Activated CD8-positive, alpha-beta memory T cell treated with anti-CD3 and anti-CD28 coated beads, Interleukin-2, amount 50 U/mL, for 24 hours (primary cell): Measurements from ENCODE around the gene NLK.
A peak's percentile ranks its signal among the peaks of the same experiment; 100 is the strongest.

Experiments used
- DNase-seq: peaks from one replicate; pipeline ENCODE4 v3.0.0-alpha.2; 2020; ENCODE audit errors: extremely low read depth

The NLK gene

DNA sequence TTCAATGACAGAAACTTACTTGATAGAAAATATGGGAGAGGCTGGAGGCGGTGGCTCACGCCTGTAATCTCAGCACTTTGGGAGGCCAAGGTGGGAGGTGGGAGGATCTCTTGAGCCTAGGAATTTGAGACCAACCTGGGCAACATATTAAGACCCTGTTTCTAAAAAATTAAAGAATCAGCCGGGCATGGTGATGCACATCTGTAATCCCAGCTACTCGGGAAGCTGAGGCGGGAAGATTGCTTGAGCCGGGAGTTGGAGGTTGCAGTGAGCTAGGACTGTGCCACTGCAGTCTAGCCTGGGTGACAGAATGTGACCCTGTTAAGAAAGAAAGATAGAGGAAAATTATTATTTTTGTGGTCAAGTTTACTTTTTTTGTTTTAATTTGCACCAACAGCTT, 2.1 kb upstream of the NLK start:
- DNase-seq: no peak

DNA sequence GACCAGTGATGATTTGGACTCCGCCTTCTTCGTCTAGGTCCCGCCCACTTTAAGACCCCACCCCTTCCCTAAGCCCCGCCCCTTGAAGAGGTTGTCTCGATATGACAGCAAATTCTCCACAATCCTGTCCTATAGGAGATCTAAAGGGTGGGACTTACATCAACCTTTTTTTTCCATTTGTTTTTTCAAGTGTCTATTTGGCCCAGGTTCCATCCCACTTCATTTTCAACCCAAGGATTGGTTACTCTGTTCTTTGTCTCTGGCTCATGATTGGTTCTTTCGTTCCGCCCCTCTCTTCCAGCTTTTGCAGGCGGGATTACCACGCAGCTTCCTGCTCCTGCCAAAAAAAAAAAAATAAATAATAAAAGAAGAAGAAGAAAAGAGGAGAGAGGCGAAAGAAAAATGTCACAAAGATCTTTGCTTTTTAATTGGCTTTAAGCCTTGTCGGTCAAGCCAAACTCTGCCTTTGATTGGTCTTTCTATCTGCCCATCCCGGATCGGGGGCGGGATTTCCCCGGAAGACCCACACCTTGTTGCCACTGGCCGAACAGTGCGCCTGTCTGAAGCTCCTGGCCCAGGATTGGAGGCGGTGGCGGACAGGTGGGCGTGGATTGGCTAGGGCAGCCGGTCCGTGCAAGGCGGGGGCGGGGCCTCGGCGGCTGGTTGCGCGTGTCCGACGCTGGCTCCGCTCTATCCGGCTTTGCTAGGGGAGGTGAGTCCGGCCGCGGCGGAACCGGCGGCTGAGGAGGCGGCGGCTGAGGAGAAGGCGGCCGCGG, 1.2 kb upstream of the NLK start:
- peak; percentile 98 for DNase-seq

DNA sequence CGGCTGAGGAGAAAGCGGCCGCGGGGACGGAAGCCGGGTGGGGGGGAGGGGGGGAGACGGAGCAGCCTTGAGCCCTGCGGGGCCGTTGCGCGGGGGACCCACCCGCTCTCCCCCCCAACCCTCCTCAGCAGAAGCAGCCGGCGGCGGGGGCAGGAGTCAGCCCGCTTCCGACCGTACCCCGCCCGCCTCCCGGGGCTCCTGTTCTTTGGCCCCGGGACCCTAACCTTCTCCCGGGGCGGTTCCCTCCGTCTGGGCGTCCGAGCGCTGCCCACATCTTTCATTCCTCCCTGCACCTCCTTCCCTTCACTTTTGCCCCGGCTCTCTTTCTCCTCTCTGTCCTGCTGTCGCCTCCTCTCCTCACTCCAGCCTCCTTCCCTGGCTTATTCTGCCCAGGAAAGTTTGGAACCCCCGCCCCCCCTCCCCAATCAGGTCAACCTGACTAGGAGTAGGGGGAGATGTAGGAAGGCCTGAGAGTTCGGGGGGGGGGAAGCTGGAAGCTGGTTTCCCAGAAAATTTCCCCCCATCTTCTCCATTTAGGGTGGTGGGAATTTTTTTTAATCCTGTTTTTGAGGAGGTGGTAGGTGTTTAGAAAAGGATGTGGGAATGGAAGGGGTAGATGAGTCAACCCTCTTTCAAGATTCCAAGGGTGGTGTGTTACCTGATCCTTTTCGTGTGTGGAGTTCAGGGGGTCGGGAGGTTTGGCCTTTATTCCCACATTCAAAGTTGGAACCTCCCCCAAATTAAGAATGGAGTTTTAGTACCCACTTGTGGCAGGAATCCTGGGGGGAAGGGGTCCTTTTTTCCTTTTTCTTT, 427 bp upstream of the NLK start:
- DNase-seq: no peak

DNA sequence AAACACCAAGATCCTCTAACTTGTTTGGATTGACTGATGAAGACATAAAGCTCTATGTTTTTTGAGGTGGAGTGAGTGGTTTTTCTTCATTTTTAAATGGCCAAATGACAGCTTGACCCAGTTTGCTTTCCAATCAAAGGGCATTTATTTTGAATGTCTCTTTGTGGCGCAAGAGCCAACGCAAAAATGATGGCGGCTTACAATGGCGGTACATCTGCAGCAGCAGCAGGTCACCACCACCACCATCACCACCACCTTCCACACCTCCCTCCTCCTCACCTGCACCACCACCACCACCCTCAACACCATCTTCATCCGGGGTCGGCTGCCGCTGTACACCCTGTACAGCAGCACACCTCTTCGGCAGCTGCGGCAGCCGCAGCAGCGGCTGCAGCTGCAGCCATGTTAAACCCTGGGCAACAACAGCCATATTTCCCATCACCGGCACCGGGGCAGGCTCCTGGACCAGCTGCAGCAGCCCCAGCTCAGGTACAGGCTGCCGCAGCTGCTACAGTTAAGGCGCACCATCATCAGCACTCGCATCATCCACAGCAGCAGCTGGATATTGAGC, 329 bp downstream of the NLK start:
- no peak for DNase-seq

DNA sequence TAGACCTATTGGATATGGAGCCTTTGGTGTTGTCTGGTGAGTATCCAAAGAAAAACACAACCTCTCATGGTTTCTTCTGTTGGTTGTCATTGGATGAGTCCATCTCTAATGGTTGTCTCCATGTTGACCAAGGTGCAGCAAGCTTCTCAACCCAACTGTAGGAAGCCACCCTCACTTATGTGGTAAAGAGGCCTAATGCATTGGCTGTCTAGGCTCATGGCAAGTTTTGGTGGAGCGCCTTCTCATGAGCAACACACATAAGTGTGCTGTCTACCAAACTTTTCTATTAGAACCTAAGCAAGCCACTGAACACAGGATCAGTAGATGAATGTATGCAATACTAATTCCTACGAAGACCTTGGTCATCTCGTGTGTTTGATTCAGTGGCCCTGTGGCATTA, 819 bp downstream of the NLK start:
- no peak for DNase-seq

DNA sequence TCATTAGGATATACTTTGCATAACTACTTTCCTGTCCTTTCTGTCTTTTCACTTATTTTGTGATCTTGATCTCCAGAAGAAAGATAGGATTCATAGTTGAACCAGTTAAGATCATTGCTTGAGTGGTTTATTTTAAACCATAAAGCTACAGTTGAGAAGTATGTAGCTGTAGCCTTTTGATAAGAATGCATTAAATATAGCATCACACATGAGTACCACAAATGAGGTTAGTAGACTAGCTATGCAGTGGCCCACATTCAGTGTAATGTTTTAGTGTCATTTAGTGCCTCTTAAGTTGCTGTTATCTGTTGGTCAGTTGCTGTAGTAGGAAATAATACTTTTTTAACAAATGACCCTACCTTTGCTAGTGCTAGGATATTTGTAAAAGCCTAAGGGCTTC, 1.3 kb downstream of the NLK start:
- DNase-seq: no peak

DNA sequence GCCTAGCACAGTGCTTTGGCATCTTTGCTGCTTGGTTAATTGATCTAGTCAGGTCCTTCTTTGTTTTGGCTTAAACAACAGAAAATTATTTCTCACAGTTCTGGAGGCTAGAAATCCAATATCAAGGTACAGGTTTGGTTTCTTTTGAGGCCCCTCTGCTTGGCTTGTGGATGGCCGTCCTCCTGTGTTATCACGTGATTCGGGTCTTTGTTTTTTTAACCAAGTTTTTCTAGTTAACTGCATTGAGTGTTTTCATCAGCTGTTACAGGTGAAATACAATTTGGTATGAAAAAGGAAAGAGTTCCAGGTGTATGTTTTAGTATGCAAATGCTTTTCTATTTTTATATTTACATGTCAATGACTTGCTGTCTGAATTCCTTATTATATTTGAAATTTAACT, 2.8 kb downstream of the NLK start:
- no peak for DNase-seq

DNA sequence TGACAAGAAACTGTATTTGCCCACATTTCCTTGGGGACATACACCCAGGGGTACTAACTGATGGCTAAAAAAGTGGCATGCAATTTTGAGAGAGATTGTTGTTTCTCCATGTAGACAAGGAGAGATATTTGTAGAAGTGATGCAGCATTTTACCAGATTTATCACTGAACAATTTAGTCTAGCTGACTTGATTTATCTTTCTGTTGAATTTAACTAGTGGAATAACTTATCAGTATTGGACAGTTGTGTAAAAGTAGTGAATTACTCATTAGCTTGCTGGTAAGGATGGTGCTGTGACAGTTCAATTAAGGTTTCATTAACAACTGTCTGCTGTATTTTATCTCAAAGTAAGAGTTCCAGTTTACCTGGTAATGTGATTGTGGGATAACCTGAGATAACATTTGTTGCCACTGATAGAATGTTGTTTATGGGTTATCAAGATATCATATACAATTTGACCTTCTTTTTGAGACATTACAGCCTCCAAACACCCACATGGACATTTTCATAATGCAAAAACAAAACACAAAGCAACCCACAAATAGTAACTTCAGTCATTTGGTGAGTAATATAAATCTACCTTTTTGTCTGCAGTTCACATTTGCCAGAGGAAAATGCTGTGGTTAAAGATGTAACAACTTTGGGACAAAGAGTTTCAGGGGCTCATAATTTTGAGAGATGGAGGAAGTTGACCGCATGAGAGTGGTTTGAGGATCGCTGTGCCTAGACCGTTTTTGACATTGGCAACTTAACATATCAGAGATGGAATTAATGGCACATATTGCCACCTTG, 3.8 kb downstream of the NLK start:
- DNase-seq: no peak

DNA sequence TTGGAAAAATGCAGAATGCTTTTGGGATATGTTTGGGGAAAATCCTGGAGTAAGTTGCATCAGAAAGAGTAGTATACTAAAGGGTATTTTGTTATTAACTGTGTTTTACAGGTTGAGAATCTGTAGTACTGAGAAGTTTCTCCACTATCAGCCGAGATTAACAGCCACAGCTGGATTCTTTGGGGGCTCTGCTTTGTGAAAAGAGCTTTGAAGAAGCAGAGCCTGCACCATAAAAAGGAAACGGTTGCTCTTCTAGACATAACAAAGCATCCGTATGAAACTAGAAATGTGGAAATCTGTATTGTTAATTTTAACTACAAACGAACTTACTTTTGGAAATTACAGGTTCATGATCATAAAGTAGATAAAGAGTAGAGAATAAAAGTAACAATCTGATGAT, 5.3 kb downstream of the NLK start:
- DNase-seq: no peak

DNA sequence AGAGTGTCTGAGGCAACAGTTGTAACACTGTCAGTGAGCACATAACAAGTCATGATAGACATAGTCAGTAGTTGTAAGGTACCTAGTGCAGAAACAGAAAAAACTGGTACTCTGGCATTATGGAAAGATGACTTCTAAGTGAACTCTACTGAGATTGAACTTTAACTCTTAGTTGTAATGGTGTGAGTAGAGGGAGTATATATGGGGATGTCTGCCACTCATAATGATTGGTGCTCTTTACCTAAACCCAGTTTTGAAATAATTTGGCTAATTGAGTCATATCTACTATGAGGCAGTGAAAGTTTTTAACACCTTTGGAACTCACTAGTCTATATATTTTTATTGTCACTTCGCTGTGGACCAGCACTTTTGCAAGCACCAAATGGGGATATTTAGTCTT, 6.6 kb downstream of the NLK start:
- no peak for DNase-seq

DNA sequence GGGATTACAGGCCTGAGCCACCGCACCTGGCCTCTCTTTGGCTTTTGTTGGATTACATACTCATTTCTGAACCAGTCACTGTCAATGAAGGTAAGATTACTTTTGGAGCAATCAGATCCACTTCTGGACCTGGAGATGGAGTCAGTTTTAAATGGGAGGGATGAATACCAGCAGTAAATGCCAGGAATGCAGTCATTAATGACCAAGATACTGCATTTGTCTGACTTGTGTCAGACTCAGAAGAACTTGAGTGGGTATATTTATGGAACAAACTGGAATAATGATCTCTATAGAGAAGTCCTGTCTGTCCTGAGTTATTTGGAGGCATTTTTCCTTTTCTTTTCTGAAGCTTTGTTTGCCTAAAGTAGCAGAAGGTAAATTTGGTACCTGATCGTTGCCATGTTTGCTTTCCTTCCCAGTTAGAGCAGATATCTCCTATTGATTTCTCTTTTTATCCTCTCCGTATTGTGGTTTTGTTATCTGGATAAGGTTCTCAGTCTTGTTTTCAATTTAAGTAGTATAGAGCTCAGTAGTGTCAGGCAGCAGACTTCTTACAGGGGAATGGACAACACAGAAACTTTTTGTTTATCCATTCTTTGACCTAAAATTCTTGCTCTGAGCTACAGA, 10.7 kb downstream of the NLK start:
- no peak for DNase-seq

DNA sequence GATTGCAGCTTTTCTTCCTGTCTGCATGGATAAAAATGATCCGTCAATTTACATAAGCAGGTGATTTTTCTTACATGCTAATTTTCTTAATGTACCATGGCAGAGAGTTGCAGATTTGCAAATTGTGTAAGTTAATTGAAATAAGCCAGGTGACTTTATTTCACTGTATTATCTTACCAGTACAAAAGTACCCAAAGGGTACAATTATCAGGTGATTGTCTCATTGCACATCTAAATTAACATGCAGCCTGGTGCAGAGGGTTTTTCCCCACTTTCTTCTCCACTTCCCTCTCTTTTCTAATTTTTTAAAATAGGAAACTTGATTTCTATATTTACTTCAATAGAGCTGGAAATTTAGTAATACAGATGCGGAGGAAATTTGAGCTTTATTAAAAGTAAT, 11.2 kb downstream of the NLK start:
- no peak for DNase-seq

DNA sequence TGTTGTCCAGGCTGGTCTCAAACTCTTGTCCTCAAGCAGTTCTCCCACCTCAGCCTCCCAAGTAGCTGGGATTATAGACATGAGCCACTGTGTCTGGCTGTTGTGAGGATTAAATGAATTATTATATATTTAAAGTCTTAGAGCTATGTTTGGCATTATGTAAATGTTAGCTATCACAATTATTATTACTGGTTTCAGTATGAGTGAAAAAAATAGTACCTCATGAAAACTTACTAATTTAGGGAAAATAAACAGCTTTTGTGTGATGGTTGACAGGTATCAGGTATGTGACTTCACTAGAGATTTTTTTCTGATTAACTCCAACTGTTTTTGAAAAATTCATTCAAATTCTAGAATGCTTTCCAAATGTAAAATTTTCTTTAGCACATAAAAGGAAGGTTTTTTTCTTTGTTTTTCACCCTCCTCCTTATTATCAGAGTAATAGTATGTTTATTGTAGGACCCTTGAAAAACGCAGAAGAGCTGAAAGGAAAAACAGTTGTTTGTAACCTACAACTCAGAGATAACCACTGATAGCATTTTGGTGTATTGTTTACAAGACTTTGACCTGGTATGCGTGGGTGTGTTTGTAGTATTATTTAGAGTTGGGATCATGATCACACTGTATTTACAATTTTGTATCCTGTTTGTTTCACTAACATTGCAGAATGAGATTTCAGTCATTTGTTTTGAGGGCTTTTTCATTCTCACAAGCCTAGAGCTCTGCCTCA, 13.2 kb downstream of the NLK start:
- DNase-seq: no peak

DNA sequence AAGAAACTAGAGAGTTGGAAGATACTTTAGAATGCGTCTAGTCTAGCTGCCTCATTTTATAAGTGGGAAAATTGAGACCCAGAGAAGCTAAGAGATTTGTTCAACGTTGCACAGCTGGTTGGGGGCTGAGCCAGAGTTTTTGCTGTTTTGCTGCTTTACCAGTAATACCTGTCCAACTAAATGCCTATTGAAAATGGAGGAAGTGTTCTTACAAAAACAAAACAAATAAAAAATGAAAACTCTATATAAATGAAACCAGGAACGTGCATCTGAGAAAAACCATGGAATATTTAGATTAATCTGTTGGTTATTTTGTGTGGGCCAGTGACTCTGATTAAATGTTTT, 13.8 kb downstream of the NLK start:
- no peak for DNase-seq

DNA sequence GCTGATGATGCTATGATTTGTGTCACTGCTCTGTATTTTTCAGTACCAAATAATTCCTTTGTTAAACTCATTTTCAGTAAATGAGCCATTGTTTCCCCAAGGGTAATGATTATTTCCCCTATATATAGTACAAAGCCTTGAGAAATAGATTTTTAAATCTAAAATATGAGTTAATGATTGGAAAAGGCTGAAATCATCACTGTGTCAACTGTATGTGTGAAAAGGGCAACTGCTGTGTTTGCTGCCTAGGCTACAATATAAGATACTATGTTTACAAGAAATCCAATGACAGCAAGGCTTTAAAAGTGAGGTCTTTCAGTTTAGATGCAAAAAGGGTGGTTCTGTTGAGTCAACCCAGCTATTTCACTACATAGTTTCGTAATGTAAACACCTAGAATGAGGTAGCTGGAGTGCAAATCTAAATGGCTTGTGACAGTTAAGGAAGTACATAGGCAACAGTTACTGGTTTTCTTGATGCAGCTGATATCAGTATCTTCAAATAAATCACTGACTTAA, 15.3 kb downstream of the NLK start:
- no peak for DNase-seq

DNA sequence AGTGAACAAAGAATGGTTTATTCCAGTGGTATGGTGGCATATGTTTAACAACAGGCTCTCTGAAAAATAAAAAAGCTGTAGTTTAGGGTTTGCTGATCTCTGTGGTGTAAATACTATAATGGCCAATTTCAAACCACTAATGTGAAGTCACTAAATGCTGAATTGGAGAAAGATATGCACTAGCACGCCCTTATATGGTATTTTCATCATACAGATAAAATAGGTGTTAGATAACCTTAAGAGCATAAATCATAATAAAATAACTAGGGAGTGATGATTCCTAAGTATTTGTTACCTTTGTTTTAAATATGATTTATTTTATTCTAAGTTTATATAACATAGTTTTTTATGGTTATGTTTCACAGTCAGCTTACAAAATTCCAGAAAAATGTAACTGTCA, 17.2 kb downstream of the NLK start:
- DNase-seq: no peak

DNA sequence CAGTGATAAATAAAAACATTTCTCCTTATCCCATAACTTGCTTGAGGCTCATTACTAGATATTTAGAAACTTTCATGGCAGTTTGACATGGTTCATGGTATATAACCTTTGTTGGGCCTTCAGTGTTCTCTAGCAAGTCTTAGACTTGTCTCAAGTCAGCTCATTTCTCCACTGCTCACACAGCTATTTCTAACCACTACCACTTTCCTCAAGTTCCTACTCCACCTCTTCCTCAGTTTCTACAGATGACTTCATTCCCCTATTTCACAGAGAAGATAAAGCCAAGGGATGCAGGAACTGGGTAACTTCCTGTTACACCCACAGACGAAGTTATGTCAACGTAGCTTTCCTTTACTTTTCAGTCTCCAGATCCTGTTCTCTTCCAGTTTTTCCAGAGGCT, 23.2 kb downstream of the NLK start:
- DNase-seq: no peak

DNA sequence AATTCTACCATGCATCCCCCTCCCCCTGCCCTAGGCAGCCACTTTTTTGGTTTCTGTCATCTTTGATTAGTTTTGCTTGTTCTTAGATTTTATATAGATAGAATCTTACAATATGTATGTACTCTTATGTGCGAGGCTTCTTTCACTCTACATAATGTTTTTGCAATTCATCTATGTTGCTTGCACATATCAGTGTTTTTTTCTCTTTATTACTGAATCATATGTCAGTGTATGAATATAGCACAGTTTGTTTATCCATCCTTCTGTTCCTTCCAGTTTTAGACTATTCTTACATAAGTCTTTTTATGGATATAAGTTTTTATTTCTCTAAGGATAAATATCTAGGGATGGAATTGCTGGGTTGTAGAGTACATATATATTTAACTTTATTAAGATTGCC, 26.6 kb downstream of the NLK start:
- no peak for DNase-seq

DNA sequence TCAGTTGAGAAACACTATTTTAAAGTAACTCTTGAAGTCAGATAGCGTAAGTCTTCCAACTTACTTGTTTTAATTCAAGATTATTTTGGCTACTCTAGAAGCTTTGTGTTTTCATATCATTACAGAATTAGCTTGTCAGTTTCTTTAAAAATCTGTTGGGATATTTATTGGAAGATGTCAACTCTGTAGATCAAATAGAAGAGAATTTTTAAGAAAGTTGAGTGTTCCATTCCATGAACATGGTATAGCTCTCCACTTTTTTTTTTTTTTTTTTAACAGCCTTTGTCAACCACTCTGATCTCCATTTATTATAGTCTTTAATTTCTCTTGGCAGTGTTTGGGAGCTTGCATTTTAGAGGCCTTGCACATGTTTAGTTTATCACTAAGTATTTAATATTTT, 28.7 kb downstream of the NLK start:
- DNase-seq: no peak

DNA sequence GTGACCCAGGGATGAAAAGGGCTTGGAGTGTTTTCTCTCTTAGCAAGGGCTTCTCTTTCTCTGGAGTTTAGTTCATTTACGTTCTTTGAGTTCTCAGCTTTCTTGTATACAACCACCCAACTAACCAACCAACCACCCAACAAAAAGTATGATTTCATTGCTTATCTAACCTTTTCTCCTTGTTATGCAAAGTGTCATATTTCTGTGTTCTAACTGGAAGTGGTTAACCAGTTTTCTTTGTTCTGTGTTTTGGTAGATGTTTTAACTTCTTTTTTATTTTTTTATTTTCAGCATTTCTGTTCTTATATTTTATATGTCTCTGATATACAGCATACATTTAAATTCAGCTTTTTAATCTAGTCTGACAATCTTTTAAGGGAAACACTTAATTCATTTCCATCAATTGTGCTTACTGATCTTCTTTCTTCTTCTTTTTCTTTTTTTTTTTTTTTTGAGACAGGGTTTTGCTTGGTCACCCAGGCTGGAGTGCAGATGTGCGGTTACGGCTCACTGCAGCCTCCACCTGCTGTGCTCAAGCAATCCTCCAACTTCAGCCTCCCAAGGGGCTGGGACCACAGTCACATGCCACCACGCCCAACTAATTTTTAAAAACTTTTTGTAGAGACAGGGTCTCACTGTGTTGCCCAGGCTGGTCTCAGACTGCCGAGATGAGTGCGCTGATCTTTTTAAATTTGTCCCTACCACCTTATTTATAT, 29.6 kb downstream of the NLK start:
- no peak for DNase-seq
